Liver (tissue), 9 donors: ENCODE data around the gene IGSF6. TPM values are rescaled to one million over a fixed set of nuclear protein-coding genes. Genes with fewer than 3 reads are reported as not detected.

Source experiments
- DNase-seq: peaks from one replicate; pipeline ENCODE4 v3.0.0-alpha.2; 2017; ENCODE audit warnings: low spot score
- H3K27ac ChIP-seq, 2 donors: one replicate each; pipeline ENCODE4 v1.7.0; 2013; ENCODE audit warnings: inconsistent platforms in 2 of 2, low read length in 2 of 2, control low read depth in 1 of 2, low read depth in 1 of 2, mild to moderate bottlenecking in 1 of 2
- H3K27me3 ChIP-seq, 4 donors: one replicate each; pipeline versions ENCODE4 v1.6.1 to v1.7.0; 2013; ENCODE audit warnings: low read length in 3 of 4, inconsistent platforms in 1 of 4, mild to moderate bottlenecking in 1 of 4, moderate library complexity in 1 of 4; ENCODE audit not compliant: control insufficient read depth in 4 of 4, insufficient read depth in 4 of 4
- H3K36me3 ChIP-seq, 4 donors: one replicate each; pipeline versions ENCODE4 v1.6.1 to v1.7.0; 2013; ENCODE audit warnings: low read length in 3 of 4, mild to moderate bottlenecking in 3 of 4, low read depth in 1 of 4, moderate library complexity in 1 of 4; ENCODE audit not compliant: control insufficient read depth in 4 of 4, insufficient read depth in 3 of 4
- H3K4me1 ChIP-seq, 4 donors: one replicate each; pipeline versions ENCODE4 v1.6.1 to v1.7.0; 2013; ENCODE audit warnings: low read length in 3 of 4, mild to moderate bottlenecking in 3 of 4, moderate library complexity in 1 of 4; ENCODE audit not compliant: control insufficient read depth in 4 of 4, insufficient read depth in 4 of 4
- H3K4me3 ChIP-seq, 3 donors: one replicate each; pipeline versions ENCODE4 v1.6.1 to v1.7.0; 2013; ENCODE audit warnings: low read length in 3 of 3, control low read depth in 1 of 3, low read depth in 1 of 3, mild to moderate bottlenecking in 1 of 3
- H3K9ac ChIP-seq, 2 donors: one replicate each; pipeline ENCODE4 v1.7.0; 2013; ENCODE audit warnings: low read length in 2 of 2, mild to moderate bottlenecking in 2 of 2, moderate library complexity in 2 of 2, control low read depth in 1 of 2, low read depth in 1 of 2
- H3K9me3 ChIP-seq, 4 donors: one replicate each; pipeline versions ENCODE4 v1.6.1 to v1.7.0; 2013; ENCODE audit warnings: low read length in 3 of 4; ENCODE audit not compliant: control insufficient read depth in 4 of 4
- ATF3 ChIP-seq: IDR thresholded peaks from 2 replicates; pipeline ENCODE4 v1.6.1; 2016; ENCODE audit warnings: antibody characterized with exemption
- CTCF ChIP-seq: fragments of 150-350 bp; IDR thresholded peaks from 2 replicates; pipeline ENCODE4 v1.5.1; 2017; ENCODE audit warnings: improper control_type of control experiment, low read depth, low read length; ENCODE audit not compliant: missing input control
- EGR1 ChIP-seq, 2 donors: IDR thresholded peaks; 2 replicates each; pipeline ENCODE4 v1.6.1; 2016 to 2018; ENCODE audit warnings: antibody characterized with exemption in 2 of 2, low read depth in 2 of 2
- FOXA1 ChIP-seq: IDR thresholded peaks from 2 replicates; pipeline ENCODE4 v1.6.1; 2016; ENCODE audit warnings: antibody characterized with exemption
- FOXA2 ChIP-seq: IDR thresholded peaks from 2 replicates; pipeline ENCODE4 v1.6.1; 2016; ENCODE audit warnings: antibody characterized with exemption
- GABPA ChIP-seq, 2 donors: IDR thresholded peaks in 1 of 2; conservative IDR thresholded peaks in 1 of 2; 2 replicates each; pipeline ENCODE4 v1.6.1; 2016; ENCODE audit warnings: antibody characterized with exemption in 2 of 2, mild to moderate bottlenecking in 1 of 2, moderate library complexity in 1 of 2
- HNF4A ChIP-seq, 2 donors: conservative IDR thresholded peaks; 2 replicates each; pipeline ENCODE4 v1.6.1; 2016; ENCODE audit warnings: antibody characterized with exemption in 2 of 2, mild to moderate bottlenecking in 2 of 2
- HNF4G ChIP-seq: IDR thresholded peaks from 2 replicates; pipeline ENCODE4 v1.6.1; 2016; ENCODE audit warnings: antibody characterized with exemption
- JUND ChIP-seq, 2 donors: IDR thresholded peaks; 2 replicates each; pipeline ENCODE4 v1.6.1; 2016; ENCODE audit warnings: antibody characterized with exemption in 2 of 2
- MAX ChIP-seq: IDR thresholded peaks from 2 replicates; pipeline ENCODE4 v1.6.1; 2016; ENCODE audit warnings: antibody characterized with exemption
- NR2F2 ChIP-seq: IDR thresholded peaks from 2 replicates; pipeline ENCODE4 v1.6.1; 2016; ENCODE audit warnings: antibody characterized with exemption
- RAD21 ChIP-seq, 2 donors: IDR thresholded peaks; 2 replicates each; pipeline ENCODE4 v1.6.1; 2016; ENCODE audit warnings: antibody characterized with exemption in 2 of 2, mild to moderate bottlenecking in 2 of 2
- RXRA ChIP-seq, 2 donors: IDR thresholded peaks; 2 replicates each; pipeline ENCODE4 v1.6.1; 2017 to 2018; ENCODE audit warnings: antibody characterized with exemption in 2 of 2, mild to moderate bottlenecking in 1 of 2
- SP1 ChIP-seq: IDR thresholded peaks from 2 replicates; pipeline ENCODE4 v1.6.1; 2018; ENCODE audit warnings: antibody characterized with exemption, mild to moderate bottlenecking
- TAF1 ChIP-seq: conservative IDR thresholded peaks from 2 replicates; pipeline ENCODE4 v1.6.1; 2016; ENCODE audit warnings: antibody characterized with exemption, mild to moderate bottlenecking
- YY1 ChIP-seq: IDR thresholded peaks from 2 replicates; pipeline ENCODE4 v1.6.1; 2016; ENCODE audit warnings: antibody characterized with exemption, mild to moderate bottlenecking
- WGBS: extraction: QIAGEN DNeasy Blood & Tissue Kit; methylation state at CpG from one replicate; pipeline ENCODE4 v1.1.7; 2013; 5-methylcytosine and 5-hydroxymethylcytosine counted together
- polyA plus RNA-seq, 2 donors: library from polyadenylated mRNA; stranded (reverse) in 1 of 2; unstranded in 1 of 2; fragments of 200-250 nt in 1 of 2; fragments of >200 nt in 1 of 2; fragmentation: Nextera tagmentation in 1 of 2; extraction: Ambion mirVana in 1 of 2; gene quantifications; one replicate each; pipeline versions ENCODE4 v1.2.1 to v1.2.3, GENCODE V29; 2013 to 2015
- total RNA-seq, 2 donors: library from RNA; depleted of rRNA; stranded (reverse); fragments of >200 nt; gene quantifications; one replicate each; pipeline ENCODE4 v1.2.3, GENCODE V29; 2014
- donor health status: healthy.
- donor health status: healthy.
- donor health status: healthy.
- donor health status: healthy.
- donor health status: healthy.

The IGSF6 gene
- total and polyA plus RNA-seq, 4 donors, result 2.6 to 27.3 (median 5.4) TPM

GRCh38 chr16:21625026-21625425 is 27.4 kb downstream of the IGSF6 start (continued):
- no peak for TF ChIP-seq CTCF

- H3K36me3 ChIP-seq, result peaks cover 0 to 10% (median 6%) of the 10 kb centered on the region in 4 donors
- TF ChIP-seq FOXA2, result no peak
- no peak for TF ChIP-seq CTCF
- no peak for TF ChIP-seq RAD21 (IDR thresholded peaks at IDR 0.05)
- TF ChIP-seq MAX, result no peak
- no peak for TF ChIP-seq EGR1 (IDR thresholded peaks at IDR 0.05; ENCODE audit: low read depth in 2 of 2)
- no peak for TF ChIP-seq JUND (IDR thresholded peaks at IDR 0.05)
- TF ChIP-seq SP1, result no peak
- no peak for TF ChIP-seq TAF1
- TF ChIP-seq HNF4G, result no peak
- no peak for TF ChIP-seq NR2F2
- no peak for TF ChIP-seq HNF4A (conservative IDR thresholded peaks at IDR 0.05)
- TF ChIP-seq GABPA (IDR thresholded peaks at IDR 0.05 in 1 of 2, conservative IDR thresholded peaks at IDR 0.05 in 1 of 2), result no peak
- no peak for TF ChIP-seq ATF3
- no peak for TF ChIP-seq YY1
- no peak for TF ChIP-seq RXRA (IDR thresholded peaks at IDR 0.05)
- no peak for TF ChIP-seq FOXA1
- no peaks in the 10 kb centered on the region for H3K27me3 ChIP-seq
- H3K27ac ChIP-seq, result no peak overlapping the region
- WGBS, result 96% methylated on average over 1 of the region's 1 CpG
- DNase-seq, result no peak
- H3K4me3 ChIP-seq, result no peak overlapping the region
- H3K4me1 ChIP-seq, result peaks cover 0 to 2% (median 0%) of the 10 kb centered on the region in 4 donors
- H3K9ac ChIP-seq, result no peak overlapping the region
- no peaks in the 10 kb centered on the region for H3K9me3 ChIP-seq
These were observed 29.9 kb downstream of the IGSF6 start for GRCh38 chr16:21622545-21622944.

GRCh38 chr16:21620592-21620991 is 31.8 kb downstream of the IGSF6 start:
- Histone ChIP-seq H3K4me1 (no peaks in the 10 kb centered on the region), H3K27me3 (no peaks in the 10 kb centered on the region), H3K9ac (no peak overlapping the region), H3K9me3 (no peaks in the 10 kb centered on the region), H3K36me3 (peaks cover 0 to 8% (median 4%) of the 10 kb centered on the region in 4 donors), H3K27ac (no peak overlapping the region), H3K4me3 (no peak overlapping the region)
- TF ChIP-seq TAF1 (no peak), GABPA (IDR thresholded peaks at IDR 0.05 in 1 of 2, conservative IDR thresholded peaks at IDR 0.05 in 1 of 2) (no peak), SP1 (no peak)
- no peak for DNase-seq
